Lower leg skin (tissue), 3 donors: Measurements from ENCODE around the gene RHOG.

Experiments
- POLR2A ChIP-seq, 2 donors: fragments of 450-650 bp; IDR thresholded peaks; one replicate each; pipeline ENCODE4 v1.6.1; 2016 to 2017; ENCODE audit warnings: antibody characterized with exemption in 2 of 2, mild to moderate bottlenecking in 1 of 2, moderate library complexity in 1 of 2
- TF ChIP-seq, protein P1 (sequence below), 3 donors: fragments of 450-650 bp; IDR thresholded peaks; one replicate each; pipeline ENCODE4 v1.5.1; 2016; ENCODE audit warnings: antibody characterized with exemption in 3 of 3, mild to moderate bottlenecking in 3 of 3, moderate library complexity in 2 of 3

DNA sequence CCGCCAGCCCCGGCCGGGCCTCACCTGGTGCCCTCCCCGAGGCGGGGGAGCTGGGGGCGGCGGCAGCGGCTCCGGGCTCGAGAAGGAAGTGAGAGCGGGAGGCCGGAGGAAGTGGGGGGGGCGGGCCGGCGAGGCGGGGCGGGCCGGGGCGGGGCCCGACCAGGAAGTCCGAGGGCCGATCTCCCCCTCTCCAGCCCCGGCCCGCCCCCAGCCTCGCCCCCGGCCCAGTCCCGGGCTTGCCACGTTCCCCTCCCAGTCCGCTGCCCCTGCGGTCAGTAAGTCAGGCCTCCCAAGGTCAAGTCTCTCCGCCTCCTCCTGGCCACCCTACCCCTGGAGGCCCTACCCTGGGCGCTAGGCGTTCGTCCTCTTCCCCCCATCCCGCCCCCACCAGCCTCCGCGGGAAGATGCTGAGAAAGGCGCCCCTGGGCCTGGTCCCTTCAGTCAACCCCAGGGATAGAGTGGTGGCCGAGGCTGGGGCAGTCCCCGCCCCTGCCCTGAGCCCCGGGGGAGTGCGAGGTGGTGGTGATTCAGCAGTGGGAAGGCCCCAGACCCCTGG, at the start of gene RHOG:
- TF ChIP-seq, protein P1, sequence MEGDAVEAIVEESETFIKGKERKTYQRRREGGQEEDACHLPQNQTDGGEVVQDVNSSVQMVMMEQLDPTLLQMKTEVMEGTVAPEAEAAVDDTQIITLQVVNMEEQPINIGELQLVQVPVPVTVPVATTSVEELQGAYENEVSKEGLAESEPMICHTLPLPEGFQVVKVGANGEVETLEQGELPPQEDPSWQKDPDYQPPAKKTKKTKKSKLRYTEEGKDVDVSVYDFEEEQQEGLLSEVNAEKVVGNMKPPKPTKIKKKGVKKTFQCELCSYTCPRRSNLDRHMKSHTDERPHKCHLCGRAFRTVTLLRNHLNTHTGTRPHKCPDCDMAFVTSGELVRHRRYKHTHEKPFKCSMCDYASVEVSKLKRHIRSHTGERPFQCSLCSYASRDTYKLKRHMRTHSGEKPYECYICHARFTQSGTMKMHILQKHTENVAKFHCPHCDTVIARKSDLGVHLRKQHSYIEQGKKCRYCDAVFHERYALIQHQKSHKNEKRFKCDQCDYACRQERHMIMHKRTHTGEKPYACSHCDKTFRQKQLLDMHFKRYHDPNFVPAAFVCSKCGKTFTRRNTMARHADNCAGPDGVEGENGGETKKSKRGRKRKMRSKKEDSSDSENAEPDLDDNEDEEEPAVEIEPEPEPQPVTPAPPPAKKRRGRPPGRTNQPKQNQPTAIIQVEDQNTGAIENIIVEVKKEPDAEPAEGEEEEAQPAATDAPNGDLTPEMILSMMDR (IDR thresholded peaks at IDR 0.05) = no peak
- TF ChIP-seq POLR2A (IDR thresholded peaks at IDR 0.05) = no peak
